Bronchus fibroblast of lung (primary cell): Measurements from ENCODE around the gene RPL3. TPM values are rescaled to one million over a fixed set of nuclear protein-coding genes. Genes with fewer than 3 reads are reported as not detected.

ENCODE experiments used
- total RNA-seq: library from RNA; depleted of rRNA; stranded (reverse); fragments of >200 nt; gene quantifications from 2 replicates; pipeline ENCODE4 v1.2.3, GENCODE V29; 2015

Gene RPL3
- 2,456 and 3,014 TPM in 2 replicates for total RNA-seq

GRCh38 chr22:39319284-39320022 lies at the start of gene RPL3:
RPL3 (minus strand) TSS chr22:39319623; CDS start chr22:39319597, 26 bp downstream.

GRCh38 chr22:39349967-39350726 lies 30.7 kb upstream of the RPL3 start, which contains the start of gene SYNGR1:
SYNGR1 (plus strand) TSS chr22:39349991; CDS start chr22:39350011, 20 bp downstream.

Other genes with a start within 250 kb of the RPL3 start
- 7.2 and 7.7 TPM in 2 replicates for gene APOBEC3G, start 242.3 kb downstream of the RPL3 start, total RNA-seq
- 0.30 TPM in 1 of 2 replicates, not detected in the other for gene APOBEC3H, start 222.4 kb downstream of the RPL3 start, total RNA-seq
- gene CBX7, start 166.9 kb downstream of the RPL3 start, total RNA-seq = 1.5 and 1.8 TPM in 2 replicates
- 1.8 and 1.9 TPM in 2 replicates for gene PDGFB, start 74.6 kb downstream of the RPL3 start, total RNA-seq
- gene SYNGR1, start 30.4 kb upstream of the RPL3 start, total RNA-seq = 5.6 and 7.9 TPM in 2 replicates
- 16.9 and 24.0 TPM in 2 replicates for gene TAB1, start 80.2 kb upstream of the RPL3 start, total RNA-seq
- gene MGAT3, start 137.4 kb upstream of the RPL3 start, total RNA-seq = under 0.01 and 0.17 TPM in 2 replicates
- 20.7 and 24.8 TPM in 2 replicates for gene MIEF1, start 182.7 kb upstream of the RPL3 start, total RNA-seq
- 396 and 410 TPM in 2 replicates for gene ATF4, start 200.9 kb upstream of the RPL3 start, total RNA-seq
- 94.1 and 113 TPM in 2 replicates for gene RPS19BP1, start 213.1 kb upstream of the RPL3 start, total RNA-seq